HG02623 (cell line): ENCODE data around the gene RASGRP1.

Source experiments
- ATAC-seq: cut with Tn5 transposase; IDR thresholded peaks from one replicate; pipeline ENCODE4 v1.9.1; 2021; ENCODE audit warnings: moderate library complexity; ENCODE audit not compliant: unreplicated experiment

Gene RASGRP1

DNA sequence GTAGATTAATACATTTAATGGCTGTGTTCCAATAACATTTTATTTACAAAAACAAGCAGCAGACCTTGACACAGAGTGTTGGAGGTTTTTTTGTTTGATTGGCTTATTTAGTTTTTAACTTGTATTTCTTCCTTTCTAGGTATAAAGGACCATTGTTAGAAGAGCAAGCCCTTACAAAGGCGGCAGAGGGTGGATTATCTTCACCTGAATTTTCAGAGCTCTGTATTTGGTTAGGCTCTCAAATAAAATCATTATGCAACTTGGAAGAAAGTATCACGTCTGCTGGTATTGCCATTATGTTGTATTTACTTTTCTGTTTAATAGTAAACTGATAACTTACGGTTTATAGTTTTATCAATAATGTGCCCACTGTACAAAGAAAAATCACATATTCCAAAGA is 100.7 kb downstream of the RASGRP1 start:
- ATAC-seq = no peak

DNA sequence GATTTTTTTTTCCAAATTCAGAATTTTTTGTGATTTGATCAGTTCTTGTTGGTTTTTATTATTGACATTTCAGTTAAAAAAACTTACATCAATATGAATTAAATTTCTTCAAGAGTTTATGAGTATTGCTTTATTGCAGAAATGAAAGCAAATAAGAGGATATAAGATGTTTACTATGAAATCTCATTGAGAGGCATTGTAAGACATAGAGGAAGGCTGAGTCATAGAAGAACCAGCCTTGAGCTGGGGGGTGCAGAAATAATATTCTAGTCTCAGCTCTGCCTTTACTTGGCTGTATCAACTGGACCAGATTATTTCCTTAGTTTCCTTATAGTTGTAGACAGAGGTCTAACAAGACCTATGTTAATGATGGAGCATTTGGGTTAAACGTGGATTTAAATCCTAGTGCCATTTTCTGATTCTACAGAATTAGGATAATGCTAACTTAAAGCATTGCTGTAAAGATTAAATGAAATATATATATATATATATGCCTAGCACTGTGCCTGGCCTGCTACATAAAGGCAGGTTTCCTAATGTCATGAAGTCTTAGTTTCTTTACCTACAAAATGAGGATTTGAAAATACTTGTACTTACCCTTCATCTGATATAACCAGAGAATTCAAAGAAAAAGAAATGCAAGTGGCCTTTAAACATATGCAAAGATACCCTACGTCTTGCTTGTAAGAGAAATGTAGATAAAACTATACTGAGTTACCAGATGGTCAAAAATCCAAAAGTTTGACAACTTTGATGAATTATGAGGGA is 103.4 kb downstream of the RASGRP1 start:
- peak; percentile 69 for ATAC-seq

DNA sequence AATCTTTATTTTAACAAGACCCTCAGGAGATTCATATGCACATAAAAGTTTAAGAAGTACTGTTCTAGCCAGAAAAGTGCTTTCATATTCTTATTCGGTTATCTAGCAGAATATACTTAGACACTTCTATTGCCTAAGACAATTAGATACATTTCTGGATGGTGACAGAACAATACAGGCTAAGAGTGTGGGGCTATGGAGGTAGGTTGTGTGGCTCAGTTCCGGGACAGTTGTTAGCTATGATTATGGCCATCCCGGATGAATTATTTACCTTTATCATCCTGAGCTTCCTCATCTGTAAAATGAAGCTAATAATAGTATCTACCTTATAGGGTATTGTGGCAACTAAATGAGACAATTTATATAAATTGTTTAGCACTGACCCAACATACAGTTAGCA is 104.1 kb downstream of the RASGRP1 start:
- ATAC-seq = no peak

DNA sequence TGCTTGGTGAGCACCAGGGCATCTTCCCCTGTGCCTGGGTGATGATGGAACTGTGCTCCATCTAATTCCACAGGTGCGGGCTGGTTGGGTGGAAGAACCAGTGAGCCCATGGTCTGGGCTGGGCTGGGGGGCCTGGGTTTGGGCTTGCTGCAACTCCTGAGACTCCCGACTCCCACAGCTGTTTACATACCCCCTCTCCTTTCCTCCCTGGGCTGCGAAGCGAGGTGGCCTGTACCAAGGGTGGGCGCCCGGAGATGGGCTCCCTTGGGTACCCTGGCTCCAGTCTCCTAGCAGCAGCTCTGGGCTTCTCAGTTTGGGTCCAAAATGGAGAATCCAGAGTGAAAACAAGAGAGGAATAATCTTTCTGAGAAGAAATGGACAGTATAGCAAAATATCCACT is 105.1 kb downstream of the RASGRP1 start:
- no peak for ATAC-seq

DNA sequence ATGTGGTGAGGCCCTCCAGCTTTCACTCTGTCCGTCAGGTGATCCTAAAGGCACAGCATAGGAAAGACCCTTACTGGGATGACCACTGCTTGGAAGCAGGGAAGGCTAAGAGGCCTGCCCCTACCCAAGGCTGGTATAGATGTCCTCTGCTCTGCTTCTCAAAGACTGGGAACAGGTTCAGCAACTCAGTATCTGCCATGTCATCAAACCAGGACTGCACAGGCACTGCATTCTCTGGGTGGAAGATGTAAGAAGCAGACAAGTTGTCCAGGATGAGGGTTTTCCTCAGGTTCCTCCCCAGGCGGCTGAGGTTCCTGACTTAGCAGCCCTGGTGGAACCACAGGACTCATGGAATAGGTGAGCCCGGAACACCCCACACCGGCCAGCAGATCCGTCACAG is 106.0 kb downstream of the RASGRP1 start:
- ATAC-seq = no peak

DNA sequence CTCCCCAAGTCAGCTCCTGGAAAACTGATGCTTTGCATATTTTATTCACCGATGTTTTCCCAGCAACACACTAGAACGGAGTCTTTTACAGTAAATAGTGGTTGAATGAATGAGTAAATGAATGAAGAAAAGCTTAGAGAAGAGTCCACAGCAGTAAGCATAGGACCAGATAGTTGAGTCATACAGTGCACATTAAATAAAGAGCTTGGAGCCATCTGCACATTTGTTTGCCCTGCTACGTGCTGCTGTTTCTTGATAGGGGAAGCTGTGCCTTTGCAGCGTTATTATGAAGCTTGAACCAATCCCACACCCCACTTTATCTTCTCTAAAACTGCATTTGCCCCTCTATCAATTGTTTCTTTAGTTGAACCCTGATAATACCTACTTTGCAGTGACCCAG is 109.5 kb downstream of the RASGRP1 start:
- no peak for ATAC-seq

DNA sequence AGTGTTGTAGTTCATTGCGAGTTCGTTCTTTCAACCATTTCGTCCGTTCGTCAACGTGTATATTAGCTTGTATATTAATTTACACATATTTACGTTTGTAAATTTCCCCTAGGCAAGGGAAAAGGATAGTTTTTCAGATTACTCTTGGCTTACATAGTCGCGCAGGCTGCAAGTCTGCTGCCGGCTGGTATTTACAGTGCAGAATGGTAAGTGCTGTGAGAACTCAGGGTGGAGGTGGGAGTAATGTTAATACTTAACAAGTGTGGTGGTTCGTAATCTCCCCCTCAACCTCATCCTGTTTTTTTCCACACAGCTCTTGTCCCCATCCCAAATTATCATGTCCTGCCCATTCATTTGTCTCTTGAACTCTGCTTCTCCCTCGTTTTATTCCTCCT is 109.9 kb downstream of the RASGRP1 start:
- ATAC-seq = no peak

DNA sequence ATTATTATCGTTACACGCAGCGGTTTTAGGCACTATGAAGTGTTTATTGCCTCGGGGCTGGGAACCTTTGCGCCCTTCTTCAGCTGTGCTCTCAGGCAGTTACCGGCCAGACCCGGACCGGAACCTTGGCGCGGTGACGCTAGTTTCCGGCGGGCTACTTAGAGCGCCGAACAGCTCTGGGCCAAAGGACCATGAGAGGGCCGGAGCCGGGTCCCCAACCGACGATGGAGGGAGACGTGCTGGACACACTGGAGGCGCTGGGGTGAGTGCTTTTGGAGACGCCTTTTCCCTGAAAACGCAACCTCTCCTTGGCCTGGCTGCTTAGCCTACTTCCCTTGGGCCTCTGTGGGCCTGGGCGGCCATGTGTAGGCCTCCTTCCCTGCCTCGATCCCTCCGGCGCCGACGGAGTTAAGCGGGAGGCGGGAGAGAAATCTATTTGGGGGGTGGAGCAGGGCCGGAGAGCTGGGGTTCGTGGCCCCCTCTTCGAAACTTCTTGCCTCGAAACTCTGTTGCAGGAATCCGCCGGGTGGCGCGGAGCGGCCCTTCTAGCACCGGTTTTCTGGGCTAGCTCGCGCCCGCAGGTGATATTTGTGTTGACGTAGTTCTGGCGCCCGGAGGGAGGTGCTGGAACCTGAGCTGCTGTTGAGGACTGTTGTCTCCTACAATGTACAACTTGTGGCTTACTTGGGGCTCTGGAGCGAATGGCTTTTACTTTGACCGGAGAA is 110.5 kb downstream of the RASGRP1 start, which contains the start of gene FAM98B:
FAM98B (plus strand) TSS at position 157 of the 725 bp plus-strand sequence; CDS start at position 192, 35 bp downstream.
- ATAC-seq = peak; percentile 89

DNA sequence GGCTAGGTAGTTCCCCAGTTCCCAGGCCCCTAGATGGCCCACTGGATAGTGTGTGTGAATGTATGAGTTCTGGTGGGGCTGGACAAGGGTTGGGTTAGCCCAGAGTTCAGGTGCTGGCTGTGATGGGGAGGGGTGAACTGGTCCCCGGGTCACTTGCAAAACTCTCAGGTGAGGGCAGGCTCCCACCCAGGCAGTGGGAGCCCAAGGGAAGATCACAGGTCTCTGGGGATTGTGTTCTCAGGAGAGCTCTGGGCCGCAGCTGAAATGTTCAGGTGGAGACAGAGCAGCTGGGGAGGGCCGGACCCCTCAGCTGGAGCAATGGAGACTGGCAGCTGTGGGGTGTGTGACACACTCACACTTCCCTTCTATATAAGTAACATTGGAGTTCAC is 123.5 kb downstream of the RASGRP1 start:
- ATAC-seq = no peak

DNA sequence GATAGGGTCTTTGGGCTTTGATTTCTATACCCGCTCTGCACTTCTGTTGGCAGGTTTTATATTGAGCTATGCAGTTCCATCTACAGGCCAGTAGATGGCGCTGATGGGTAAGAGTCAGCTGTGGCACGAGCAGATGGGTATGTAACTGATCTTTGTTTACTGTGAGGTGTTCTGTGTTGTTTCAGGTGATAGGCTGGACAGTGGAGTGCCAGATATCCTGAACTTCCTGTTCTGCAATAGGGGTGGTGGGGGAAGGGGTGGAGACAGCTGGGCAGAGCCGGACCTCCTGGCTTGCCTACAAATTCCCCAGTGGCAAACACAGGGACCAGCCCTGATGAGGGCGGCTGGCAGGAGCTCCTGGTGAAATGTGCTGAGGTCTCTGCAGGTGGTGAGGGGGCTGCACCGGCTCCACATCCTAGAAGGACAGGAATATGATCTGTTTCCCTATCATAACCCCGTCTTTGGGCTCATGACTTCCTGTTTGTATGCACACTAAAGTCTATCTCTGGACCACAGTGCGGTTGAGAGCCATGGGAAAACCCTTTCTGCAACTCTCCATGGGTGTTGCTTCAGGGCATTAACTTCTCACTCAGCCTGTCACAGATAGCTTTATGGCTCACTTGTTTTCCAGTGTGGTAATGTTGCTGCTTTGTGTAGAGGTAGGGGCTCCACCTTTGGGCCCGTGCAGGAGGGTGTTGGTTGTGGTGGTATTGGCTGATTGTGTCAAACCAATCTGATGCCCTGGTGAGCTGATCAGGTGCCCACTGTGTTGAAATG is 124.1 kb downstream of the RASGRP1 start:
- peak; percentile 86 for ATAC-seq
